SK-N-SH (cell line): ENCODE measurements around the gene GALNT5.

Source experiments
- CTCF ChIP-seq: fragments of 200-600 bp; sonication (generic); IDR thresholded peaks from 2 replicates; pipeline ENCODE4 v1.6.1; 2017; ENCODE audit warnings: antibody characterized with exemption, mild to moderate bottlenecking, moderate library complexity
- ELF1 ChIP-seq: IDR thresholded peaks from 2 replicates; pipeline ENCODE4 v1.4.0; 2012
- EP300 ChIP-seq, 2 experiments: IDR thresholded peaks; 2 replicates each; pipeline versions ENCODE4 v1.4.0 to v1.6.1; 2012; ENCODE audit warnings: borderline replicate concordance in 1 of 2, low read depth in 1 of 2, low read length in 1 of 2

GRCh38 chr2:157259386-157259785 lies 1.9 kb downstream of the GALNT5 start:
- no peak for TF ChIP-seq CTCF
- TF ChIP-seq EP300 (IDR thresholded peaks at IDR 0.05; ENCODE audit: borderline replicate concordance in 1 of 2, low read depth in 1 of 2, low read length in 1 of 2), result no peak
- no peak for TF ChIP-seq ELF1
